Measurements from ENCODE around the gene RARS2. TPM values are rescaled to one million over a fixed set of nuclear protein-coding genes. Genes with fewer than 3 reads are reported as not detected.

RARS2 gene
- total RNA-seq, 1 donor from 2014 or later: 35.5 TPM

DNA sequence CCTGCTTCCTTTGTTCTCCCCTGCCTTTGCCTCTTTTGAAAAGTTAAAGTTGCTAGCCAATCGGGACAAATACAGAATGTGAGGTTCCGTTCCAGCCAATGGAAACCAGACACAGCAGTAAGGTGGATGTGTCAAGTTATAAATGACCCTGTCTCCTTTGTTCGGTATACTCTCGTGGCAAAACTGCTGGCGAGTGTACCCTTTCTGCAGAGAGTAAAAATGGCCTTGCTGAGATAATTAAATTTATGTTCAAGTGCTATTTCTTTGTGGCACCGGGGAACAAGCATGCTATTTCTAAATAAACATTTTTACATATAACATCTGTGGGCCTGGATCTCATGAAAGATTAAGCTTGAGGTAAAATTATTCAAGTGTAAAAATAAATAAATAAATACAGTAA is 50.2 kb downstream of the RARS2 start:
- no peak for DNase-seq (ENCODE audit: low read depth)
- Histone ChIP-seq H3K4me3 (ENCODE audit: low read depth, low read length) (no peak overlapping the region), H3K36me3 (ENCODE audit: control insufficient read depth, insufficient read depth, low read length) (no peaks in the 10 kb centered on the region), H3K27me3 (ENCODE audit: control insufficient read depth, insufficient read depth, low read length) (no peaks in the 10 kb centered on the region)
- TF ChIP-seq, protein P1, sequence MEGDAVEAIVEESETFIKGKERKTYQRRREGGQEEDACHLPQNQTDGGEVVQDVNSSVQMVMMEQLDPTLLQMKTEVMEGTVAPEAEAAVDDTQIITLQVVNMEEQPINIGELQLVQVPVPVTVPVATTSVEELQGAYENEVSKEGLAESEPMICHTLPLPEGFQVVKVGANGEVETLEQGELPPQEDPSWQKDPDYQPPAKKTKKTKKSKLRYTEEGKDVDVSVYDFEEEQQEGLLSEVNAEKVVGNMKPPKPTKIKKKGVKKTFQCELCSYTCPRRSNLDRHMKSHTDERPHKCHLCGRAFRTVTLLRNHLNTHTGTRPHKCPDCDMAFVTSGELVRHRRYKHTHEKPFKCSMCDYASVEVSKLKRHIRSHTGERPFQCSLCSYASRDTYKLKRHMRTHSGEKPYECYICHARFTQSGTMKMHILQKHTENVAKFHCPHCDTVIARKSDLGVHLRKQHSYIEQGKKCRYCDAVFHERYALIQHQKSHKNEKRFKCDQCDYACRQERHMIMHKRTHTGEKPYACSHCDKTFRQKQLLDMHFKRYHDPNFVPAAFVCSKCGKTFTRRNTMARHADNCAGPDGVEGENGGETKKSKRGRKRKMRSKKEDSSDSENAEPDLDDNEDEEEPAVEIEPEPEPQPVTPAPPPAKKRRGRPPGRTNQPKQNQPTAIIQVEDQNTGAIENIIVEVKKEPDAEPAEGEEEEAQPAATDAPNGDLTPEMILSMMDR (IDR thresholded peaks at IDR 0.05; ENCODE audit: insufficient read depth, low read length, poor library complexity, severe bottlenecking): no peak

DNA sequence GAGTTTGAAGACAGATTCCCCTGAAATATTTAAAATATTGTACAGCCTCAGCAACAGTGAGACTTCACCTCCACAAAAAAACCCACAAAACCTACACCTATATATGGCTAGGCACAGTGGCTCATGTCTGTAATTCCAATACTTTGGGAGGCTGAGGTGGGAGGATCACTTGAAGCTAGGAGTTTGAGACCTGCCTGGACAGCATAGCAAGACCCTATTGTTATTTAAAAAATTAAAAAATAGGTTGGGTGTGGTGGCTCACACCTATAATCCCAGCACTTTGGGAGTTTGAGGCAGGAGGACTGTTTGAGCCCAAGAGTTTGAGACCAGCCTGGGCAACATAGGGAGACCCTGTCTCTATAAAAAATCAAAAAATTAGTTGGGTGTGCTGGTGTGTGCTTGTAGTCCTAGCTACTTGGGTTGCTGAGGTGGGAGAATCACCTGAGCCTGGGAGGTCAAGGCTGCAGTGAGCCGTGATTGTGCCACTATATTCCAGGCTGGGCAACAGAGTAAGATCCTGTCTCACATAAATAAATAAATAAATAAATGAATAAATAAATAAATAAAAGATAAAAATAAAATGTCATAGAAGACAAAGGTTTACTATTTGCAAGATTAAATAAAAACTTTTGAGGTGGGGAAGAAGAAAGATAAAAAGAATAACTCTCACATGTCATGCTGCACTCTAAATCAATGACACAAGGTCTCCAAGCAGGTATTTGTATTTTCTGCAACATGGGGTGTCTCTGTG is 51.1 kb downstream of the RARS2 start:
- H3K4me3 ChIP-seq (ENCODE audit: low read depth, low read length): no peak overlapping the region
- no peaks in the 10 kb centered on the region for H3K27me3 ChIP-seq (ENCODE audit: control insufficient read depth, insufficient read depth, low read length)
- TF ChIP-seq, protein P1 (IDR thresholded peaks at IDR 0.05; ENCODE audit: insufficient read depth, low read length, poor library complexity, severe bottlenecking): no peak
- no peaks in the 10 kb centered on the region for H3K36me3 ChIP-seq (ENCODE audit: control insufficient read depth, insufficient read depth, low read length)
- no peak for DNase-seq (ENCODE audit: low read depth)

DNA sequence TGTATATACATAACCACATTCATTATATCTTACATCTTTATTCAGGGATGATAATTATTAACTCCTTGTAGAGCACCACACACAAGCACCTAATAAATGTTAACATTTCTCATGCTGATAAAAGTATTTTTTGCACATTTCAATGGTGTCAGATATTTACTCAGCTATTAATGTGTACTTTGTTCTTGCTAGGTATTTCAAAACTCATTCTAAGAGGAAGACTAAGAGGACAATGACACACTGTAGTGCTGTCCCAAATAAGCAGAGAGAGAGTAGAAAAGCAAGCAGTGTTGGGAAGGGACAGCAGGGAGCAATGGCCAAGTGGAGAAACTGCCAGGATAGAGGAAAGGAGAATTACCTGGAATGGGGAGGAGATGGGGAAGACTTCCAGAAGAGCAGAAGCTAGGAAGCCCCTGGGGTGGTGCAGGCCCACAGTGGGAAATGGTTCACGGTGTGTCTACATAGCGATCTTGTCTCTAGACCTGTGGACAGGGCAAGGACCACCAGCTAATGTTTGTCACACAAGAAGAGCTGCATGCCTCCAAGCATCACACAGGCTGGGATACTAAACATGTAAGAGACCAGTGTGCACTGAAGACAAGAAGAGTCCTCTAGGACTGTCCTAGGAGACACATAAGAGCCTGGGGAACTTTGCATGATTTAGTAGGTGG is 55.3 kb downstream of the RARS2 start:
- Histone ChIP-seq H3K27me3 (ENCODE audit: control insufficient read depth, insufficient read depth, low read length) (no peaks in the 10 kb centered on the region), H3K4me3 (ENCODE audit: low read depth, low read length) (no peak overlapping the region), H3K36me3 (ENCODE audit: control insufficient read depth, insufficient read depth, low read length) (peaks cover 1% of the 10 kb centered on the region)
- DNase-seq (ENCODE audit: low read depth): no peak
- TF ChIP-seq, protein P1 (IDR thresholded peaks at IDR 0.05; ENCODE audit: insufficient read depth, low read length, poor library complexity, severe bottlenecking): no peak

DNA sequence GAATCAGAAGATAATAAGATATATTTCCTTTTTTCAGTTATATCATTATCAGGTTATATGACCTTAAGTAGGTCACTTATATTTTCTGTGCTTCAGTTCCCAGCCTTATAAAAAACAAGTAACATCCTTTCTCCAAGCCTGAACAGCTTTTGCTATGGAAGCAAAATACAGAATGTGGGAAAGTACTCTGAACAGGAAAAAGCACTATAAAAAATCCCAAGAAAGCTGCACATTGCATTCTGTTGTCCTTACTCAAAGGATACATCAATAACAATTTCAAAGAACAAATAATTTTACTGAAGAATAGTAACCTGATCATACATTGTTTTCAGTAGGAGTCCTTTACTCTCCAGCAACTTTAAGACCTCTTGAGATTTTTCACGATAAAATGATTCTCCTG is 60.6 kb downstream of the RARS2 start:
- DNase-seq (ENCODE audit: low read depth): no peak
- Histone ChIP-seq H3K27me3 (ENCODE audit: control insufficient read depth, insufficient read depth, low read length) (no peaks in the 10 kb centered on the region), H3K4me3 (ENCODE audit: low read depth, low read length) (no peak overlapping the region), H3K36me3 (ENCODE audit: control insufficient read depth, insufficient read depth, low read length) (peaks cover 1% of the 10 kb centered on the region)
- TF ChIP-seq, protein P1 (IDR thresholded peaks at IDR 0.05; ENCODE audit: insufficient read depth, low read length, poor library complexity, severe bottlenecking): no peak

DNA sequence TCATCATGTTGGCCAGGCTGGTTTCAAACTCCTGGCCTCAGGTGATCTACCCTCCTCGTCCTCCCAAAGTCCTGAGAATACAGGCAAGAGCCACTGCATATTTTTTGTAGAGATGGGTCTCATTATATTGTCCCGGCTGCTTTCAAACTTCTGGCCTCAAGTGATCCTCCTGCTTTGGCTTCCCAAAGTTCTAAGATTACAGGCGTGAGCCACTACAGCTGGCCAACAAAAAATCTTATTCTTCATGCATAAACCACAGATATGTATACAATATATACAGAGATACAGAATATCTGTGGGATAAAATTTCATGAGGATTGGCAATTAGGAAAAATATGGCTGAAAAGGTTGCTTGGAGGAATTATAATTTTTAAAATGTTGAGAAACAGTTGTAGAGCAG is 67.1 kb downstream of the RARS2 start:
- DNase-seq (ENCODE audit: low read depth): no peak
- H3K4me3 ChIP-seq (ENCODE audit: low read depth, low read length): no peak overlapping the region
- H3K27me3 ChIP-seq (ENCODE audit: control insufficient read depth, insufficient read depth, low read length): no peaks in the 10 kb centered on the region
- TF ChIP-seq, protein P1 (IDR thresholded peaks at IDR 0.05; ENCODE audit: insufficient read depth, low read length, poor library complexity, severe bottlenecking): no peak
- no peaks in the 10 kb centered on the region for H3K36me3 ChIP-seq (ENCODE audit: control insufficient read depth, insufficient read depth, low read length)
